Fibroblast of pulmonary artery (primary cell): ENCODE data around the gene RIOK2.

Experiments used
- DNase-seq: peaks from one replicate; pipeline ENCODE4 v3.0.0-alpha.2; 2010; ENCODE audit warnings: low read depth
- H3K4me3 ChIP-seq: replicated peaks from 2 replicates; pipeline ENCODE4 v1.5.1; 2011; ENCODE audit warnings: low read depth, mild to moderate bottlenecking, control low read depth, low read length, moderate library complexity
- CTCF ChIP-seq: IDR thresholded peaks from 2 replicates; pipeline ENCODE4 v1.5.1; 2011; ENCODE audit warnings: mild to moderate bottlenecking, control low read depth, low read length, inconsistent platforms; ENCODE audit errors: missing control alignments

The RIOK2 gene

GRCh38 chr5:97223596-97223995 is 40.5 kb upstream of the RIOK2 start:
- no peak overlapping the region for H3K4me3 ChIP-seq
- DNase-seq: no peak
- no peak for TF ChIP-seq CTCF

GRCh38 chr5:97209343-97209742 is 26.3 kb upstream of the RIOK2 start:
- no peak overlapping the region for H3K4me3 ChIP-seq
- no peak for DNase-seq
- no peak for TF ChIP-seq CTCF

- TF ChIP-seq CTCF: no peak
- H3K4me3 ChIP-seq: no peak overlapping the region
- no peak for DNase-seq
These were observed 25.7 kb upstream of the RIOK2 start for GRCh38 chr5:97208714-97209113.

GRCh38 chr5:97208184-97208713 is 25.2 kb upstream of the RIOK2 start:
- no peak for DNase-seq
- H3K4me3 ChIP-seq: no peak overlapping the region
- TF ChIP-seq CTCF: no peak

GRCh38 chr5:97194366-97194765 is 11.3 kb upstream of the RIOK2 start:
- no peak for DNase-seq
- TF ChIP-seq CTCF: no peak
- H3K4me3 ChIP-seq: no peak overlapping the region

- no peak overlapping the region for H3K4me3 ChIP-seq
- TF ChIP-seq CTCF: no peak
- DNase-seq: no peak
These were observed 10.3 kb upstream of the RIOK2 start for GRCh38 chr5:97193355-97193688.

GRCh38 chr5:97192580-97193354 is 9.7 kb upstream of the RIOK2 start:
- no peak overlapping the region for H3K4me3 ChIP-seq
- TF ChIP-seq CTCF: no peak
- DNase-seq: no peak
